ENCODE results near the gene MAD1L1. TPM values are rescaled to one million over a fixed set of nuclear protein-coding genes. Genes with fewer than 3 reads are reported as not detected.

MAD1L1 gene
- total RNA-seq, 1 experiment from 2014 or later, result 38.5 TPM

DNA sequence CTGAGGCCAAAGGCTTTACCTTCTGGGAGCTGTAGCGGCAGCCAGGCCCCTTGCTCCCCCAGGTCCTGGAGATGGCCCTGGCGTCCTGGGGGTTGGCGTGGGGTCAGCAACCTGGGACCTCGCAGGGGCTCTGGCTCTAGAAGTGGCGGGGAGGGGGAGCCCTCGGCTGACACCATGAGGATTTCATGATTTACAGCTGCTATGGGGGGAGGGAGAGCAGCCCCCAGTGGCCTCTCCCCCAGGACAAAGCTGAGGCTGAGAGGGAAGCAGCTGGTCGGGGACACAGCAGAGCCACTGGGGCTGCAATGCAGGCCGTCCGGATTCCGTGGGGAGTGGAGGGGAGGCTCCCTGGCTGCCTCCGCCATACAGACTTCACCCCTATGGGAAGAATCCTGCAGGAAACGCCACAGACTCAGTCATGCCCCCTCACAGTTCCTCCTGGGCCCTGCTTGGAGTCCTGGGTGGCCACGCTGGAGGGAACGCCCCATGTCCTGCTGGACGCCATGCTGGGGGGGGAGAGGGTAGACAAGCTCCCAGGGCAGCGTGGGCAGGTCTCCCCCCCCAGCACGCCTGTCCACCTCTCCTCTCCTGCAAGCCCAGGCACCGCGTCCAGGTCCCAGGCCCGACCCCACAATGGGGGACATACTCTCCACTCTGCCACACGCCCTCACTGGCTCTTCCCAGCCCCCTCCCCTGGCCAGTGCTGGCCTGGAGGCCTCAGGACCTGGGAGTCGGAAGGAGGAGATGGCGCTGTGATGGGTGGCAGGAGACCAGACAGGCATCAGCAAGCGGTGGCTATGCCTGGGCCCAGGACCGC lies 319.1 kb downstream of the MAD1L1 start:
- H3K27me3 ChIP-seq (ENCODE audit: insufficient read depth, low read length), result no peaks in the 10 kb centered on the region
- no peaks in the 10 kb centered on the region for H4K20me1 ChIP-seq (ENCODE audit: insufficient read depth)
- H3K9me2 ChIP-seq (ENCODE audit: insufficient read depth), result no peaks in the 10 kb centered on the region
- H3K4me3 ChIP-seq (replicated peaks in 1 of 2; ENCODE audit: low read depth in 1 of 2, low read length in 2 of 2), result no peak overlapping the region
- no peak for DNase-seq (ENCODE audit: low read depth, low spot score)
- POLR2A ChIA-PET, result no interaction called here
- no TSS peak for BruUV-seq (replicated peaks)
- no peak for ATAC-seq
- no peak overlapping the region for H2AFZ ChIP-seq (ENCODE audit: low read depth, low read length, poor library complexity, severe bottlenecking)
- no peak overlapping the region for H3K9ac ChIP-seq (ENCODE audit: low read length)
- RAD21 ChIA-PET (ENCODE audit: low non-redundant PET in 1 of 2, low total read pairs in 2 of 2, uncharacterized antibody in 2 of 2, unreplicated experiment in 2 of 2), result no interaction called here
- H3K27ac ChIP-seq (ENCODE audit: low read depth, low read length), result no peak overlapping the region
- H3K9me3 ChIP-seq (ENCODE audit: control insufficient read depth in 1 of 2, insufficient read depth in 1 of 2, low read depth in 1 of 2, low read length in 2 of 2), result no peaks in the 10 kb centered on the region
- intact Hi-C loops (cut with micrococcal nuclease), result no loop called here
- no peak for TF ChIP-seq TCF7L2 (IDR thresholded peaks at IDR 0.05; ENCODE audit: borderline replicate concordance, extremely low read depth, insufficient read depth, insufficient read length)
- TF ChIP-seq SP1 (IDR thresholded peaks at IDR 0.05; ENCODE audit: low read depth), result no peak
- TF ChIP-seq EGR1 (IDR thresholded peaks at IDR 0.05; ENCODE audit: low read depth), result no peak
- no peak for TF ChIP-seq JUND (IDR thresholded peaks at IDR 0.05)
- no peak for TF ChIP-seq SIN3A (IDR thresholded peaks at IDR 0.05; ENCODE audit: low read depth)
- no peak for TF ChIP-seq ATF3 (IDR thresholded peaks at IDR 0.05)
- no peak for TF ChIP-seq FOSL1 (IDR thresholded peaks at IDR 0.05; ENCODE audit: low read depth)
- no peaks in the 10 kb centered on the region for H3K4me1 ChIP-seq (ENCODE audit: control insufficient read depth in 1 of 2, insufficient read depth in 2 of 2, low read length in 2 of 2)
- CTCF ChIA-PET, result no interaction called here
- H3K4me2 ChIP-seq (ENCODE audit: low read length), result no peak overlapping the region
- H3K36me3 ChIP-seq (ENCODE audit: control insufficient read depth in 1 of 2, insufficient read depth in 2 of 2, low read length in 2 of 2), result no peaks in the 10 kb centered on the region
- no peaks in the 10 kb centered on the region for H3K79me2 ChIP-seq (ENCODE audit: insufficient read depth, low read length)

- Histone ChIP-seq H3K4me3 (replicated peaks in 1 of 2; ENCODE audit: low read depth in 1 of 2, low read length in 2 of 2) (no peak overlapping the region), H3K27me3 (ENCODE audit: insufficient read depth, low read length) (no peaks in the 10 kb centered on the region), H3K4me1 (ENCODE audit: control insufficient read depth in 1 of 2, insufficient read depth in 2 of 2, low read length in 2 of 2) (no peaks in the 10 kb centered on the region), H3K27ac (ENCODE audit: low read depth, low read length) (no peak overlapping the region), H3K36me3 (ENCODE audit: control insufficient read depth in 1 of 2, insufficient read depth in 2 of 2, low read length in 2 of 2) (no peaks in the 10 kb centered on the region), H3K9me3 (ENCODE audit: control insufficient read depth in 1 of 2, insufficient read depth in 1 of 2, low read depth in 1 of 2, low read length in 2 of 2) (no peaks in the 10 kb centered on the region), H3K9me2 (ENCODE audit: insufficient read depth) (no peaks in the 10 kb centered on the region), H4K20me1 (ENCODE audit: insufficient read depth) (no peaks in the 10 kb centered on the region), H3K4me2 (ENCODE audit: low read length) (no peak overlapping the region), H3K9ac (ENCODE audit: low read length) (no peak overlapping the region), H2AFZ (ENCODE audit: low read depth, low read length, poor library complexity, severe bottlenecking) (no peak overlapping the region), H3K79me2 (ENCODE audit: insufficient read depth, low read length) (no peaks in the 10 kb centered on the region)
- intact Hi-C loops (cut with micrococcal nuclease), result no loop called here
- ChIA-PET RAD21 (ENCODE audit: low non-redundant PET in 1 of 2, low total read pairs in 2 of 2, uncharacterized antibody in 2 of 2, unreplicated experiment in 2 of 2) (no interaction called here), CTCF (no interaction called here), POLR2A (no interaction called here)
- DNase-seq (ENCODE audit: low read depth, low spot score) (no peak), ATAC-seq (no peak)
- BruUV-seq (replicated peaks), result no TSS peak
- no peak for TF ChIP-seq EZH2 (IDR thresholded peaks at IDR 0.05)
- TF ChIP-seq CTCF (IDR thresholded peaks at IDR 0.05 in 2 of 3, conservative IDR thresholded peaks at IDR 0.05 in 1 of 3; ENCODE audit: borderline replicate concordance in 1 of 3, insufficient read depth in 1 of 3, low read depth in 2 of 3, low read length in 2 of 3), result no peak
- TF ChIP-seq EZH2phosphoT487 (IDR thresholded peaks at IDR 0.05; ENCODE audit: borderline replicate concordance), result no peak
- TF ChIP-seq ZFX (IDR thresholded peaks at IDR 0.05), result no peak
- TF ChIP-seq ELF1 (IDR thresholded peaks at IDR 0.05; ENCODE audit: borderline replicate concordance, low read depth), result no peak
- TF ChIP-seq JUND (IDR thresholded peaks at IDR 0.05), result no peak
- TF ChIP-seq ZBTB33 (IDR thresholded peaks at IDR 0.05; ENCODE audit: extremely low read depth, insufficient replicate concordance, low read length), result no peak
These were observed 319.9 kb downstream of the MAD1L1 start for GRCh38 chr7:1912593-1913465.
